Activated CD8-positive, alpha-beta memory T cell treated with anti-CD3 and anti-CD28 coated beads for 24 hours (primary cell): ENCODE measurements around the gene USP2.
A peak's percentile ranks its signal among the peaks of the same experiment; 100 is the strongest.

ENCODE experiments used
- DNase-seq: peaks from one replicate; pipeline ENCODE4 v3.0.0-alpha.2; 2020

Gene USP2

GRCh38 chr11:119361941-119362725 lies 19.4 kb downstream of the USP2 start:
- no peak for DNase-seq

GRCh38 chr11:119361056-119361787 lies 20.3 kb downstream of the USP2 start:
- no peak for DNase-seq

- no peak for DNase-seq
Measured at GRCh38 chr11:119359365-119360214, 21.9 kb downstream of the USP2 start.

- DNase-seq = no peak
Measured at GRCh38 chr11:119357074-119357473, 24.4 kb downstream of the USP2 start.

- peak; percentile 88 for DNase-seq
Measured at GRCh38 chr11:119356349-119357031, 25.0 kb downstream of the USP2 start.

GRCh38 chr11:119355091-119355843 lies 26.2 kb downstream of the USP2 start:
- DNase-seq = no peak

- DNase-seq = no peak
Measured at GRCh38 chr11:119352857-119353260, 28.6 kb downstream of the USP2 start.

- no peak for DNase-seq
Measured at GRCh38 chr11:119351232-119351631, 30.3 kb downstream of the USP2 start.

- no peak for DNase-seq
Measured at GRCh38 chr11:119350302-119350701, 31.2 kb downstream of the USP2 start.

GRCh38 chr11:119347940-119348605 lies 33.4 kb downstream of the USP2 start:
- DNase-seq = no peak

GRCh38 chr11:119347242-119347641 lies 34.2 kb downstream of the USP2 start:
- DNase-seq = no peak

GRCh38 chr11:119346605-119347004 lies 34.9 kb downstream of the USP2 start, which contains the start of gene MFRP:
TSS of gene MFRP (minus strand) at chr11:119346705. CDS start at chr11:119346513, 192 bp downstream.
- no peak for DNase-seq

GRCh38 chr11:119345685-119346084 lies 35.8 kb downstream of the USP2 start:
- no peak for DNase-seq

GRCh38 chr11:119344291-119345010 lies 37.0 kb downstream of the USP2 start:
- DNase-seq = no peak

GRCh38 chr11:119343726-119344125 lies 37.8 kb downstream of the USP2 start:
- DNase-seq = no peak

- DNase-seq = no peak
Measured at GRCh38 chr11:119342362-119343130, 38.9 kb downstream of the USP2 start.

GRCh38 chr11:119342023-119342300 lies 39.5 kb downstream of the USP2 start:
- DNase-seq = no peak

GRCh38 chr11:119341222-119342022 lies 40.1 kb downstream of the USP2 start:
- no peak for DNase-seq
